Measurements from ENCODE around the gene TANGO2. TPM values are rescaled to one million over a fixed set of nuclear protein-coding genes. Genes with fewer than 3 reads are reported as not detected.

TANGO2 gene
- total and polyA plus RNA-seq, 9 donors: 11.0 to 17.5 (median 13.3) TPM

DNA sequence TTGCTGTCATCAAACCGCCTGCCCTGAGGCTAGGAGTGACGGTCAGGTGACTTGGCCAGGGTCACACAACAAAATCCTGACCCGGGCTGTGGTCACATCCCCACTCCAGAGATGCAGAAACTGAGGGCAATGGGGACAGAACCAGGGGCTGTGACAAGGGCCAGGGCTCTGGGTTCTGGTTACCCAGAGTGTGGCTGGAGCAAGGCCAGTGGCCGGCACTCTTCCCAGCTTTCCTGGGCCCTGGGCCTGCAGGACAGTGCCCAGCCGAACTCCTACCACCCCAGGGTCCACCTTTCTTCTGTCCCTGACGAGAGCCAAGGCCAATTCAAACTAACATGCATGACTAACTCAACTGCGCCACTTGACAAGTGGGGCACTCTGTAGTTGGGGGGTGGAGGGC, 40.1 kb upstream of the TANGO2 start:
- Histone ChIP-seq H3K36me3 (no peaks in the 10 kb centered on the region), H3K9me3 (no peaks in the 10 kb centered on the region), H3K4me3 (no peak overlapping the region), H3K27ac (no peak overlapping the region), H3K4me1 (ENCODE audit: insufficient read depth) (no peaks in the 10 kb centered on the region), H3K27me3 (no peaks in the 10 kb centered on the region)
- TF ChIP-seq, protein P1, sequence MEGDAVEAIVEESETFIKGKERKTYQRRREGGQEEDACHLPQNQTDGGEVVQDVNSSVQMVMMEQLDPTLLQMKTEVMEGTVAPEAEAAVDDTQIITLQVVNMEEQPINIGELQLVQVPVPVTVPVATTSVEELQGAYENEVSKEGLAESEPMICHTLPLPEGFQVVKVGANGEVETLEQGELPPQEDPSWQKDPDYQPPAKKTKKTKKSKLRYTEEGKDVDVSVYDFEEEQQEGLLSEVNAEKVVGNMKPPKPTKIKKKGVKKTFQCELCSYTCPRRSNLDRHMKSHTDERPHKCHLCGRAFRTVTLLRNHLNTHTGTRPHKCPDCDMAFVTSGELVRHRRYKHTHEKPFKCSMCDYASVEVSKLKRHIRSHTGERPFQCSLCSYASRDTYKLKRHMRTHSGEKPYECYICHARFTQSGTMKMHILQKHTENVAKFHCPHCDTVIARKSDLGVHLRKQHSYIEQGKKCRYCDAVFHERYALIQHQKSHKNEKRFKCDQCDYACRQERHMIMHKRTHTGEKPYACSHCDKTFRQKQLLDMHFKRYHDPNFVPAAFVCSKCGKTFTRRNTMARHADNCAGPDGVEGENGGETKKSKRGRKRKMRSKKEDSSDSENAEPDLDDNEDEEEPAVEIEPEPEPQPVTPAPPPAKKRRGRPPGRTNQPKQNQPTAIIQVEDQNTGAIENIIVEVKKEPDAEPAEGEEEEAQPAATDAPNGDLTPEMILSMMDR (IDR thresholded peaks at IDR 0.05): no peak
- TF ChIP-seq EP300 (IDR thresholded peaks at IDR 0.05) (no peak), POLR2A (IDR thresholded peaks at IDR 0.05) (no peak)
- DNase-seq: no peak
- intact Hi-C loops (cut with DNase I): no loop called here
- WGBS, 3 donors: 83 to 96% (median 84%) methylated on average over 7 of the region's 7 CpGs

DNA sequence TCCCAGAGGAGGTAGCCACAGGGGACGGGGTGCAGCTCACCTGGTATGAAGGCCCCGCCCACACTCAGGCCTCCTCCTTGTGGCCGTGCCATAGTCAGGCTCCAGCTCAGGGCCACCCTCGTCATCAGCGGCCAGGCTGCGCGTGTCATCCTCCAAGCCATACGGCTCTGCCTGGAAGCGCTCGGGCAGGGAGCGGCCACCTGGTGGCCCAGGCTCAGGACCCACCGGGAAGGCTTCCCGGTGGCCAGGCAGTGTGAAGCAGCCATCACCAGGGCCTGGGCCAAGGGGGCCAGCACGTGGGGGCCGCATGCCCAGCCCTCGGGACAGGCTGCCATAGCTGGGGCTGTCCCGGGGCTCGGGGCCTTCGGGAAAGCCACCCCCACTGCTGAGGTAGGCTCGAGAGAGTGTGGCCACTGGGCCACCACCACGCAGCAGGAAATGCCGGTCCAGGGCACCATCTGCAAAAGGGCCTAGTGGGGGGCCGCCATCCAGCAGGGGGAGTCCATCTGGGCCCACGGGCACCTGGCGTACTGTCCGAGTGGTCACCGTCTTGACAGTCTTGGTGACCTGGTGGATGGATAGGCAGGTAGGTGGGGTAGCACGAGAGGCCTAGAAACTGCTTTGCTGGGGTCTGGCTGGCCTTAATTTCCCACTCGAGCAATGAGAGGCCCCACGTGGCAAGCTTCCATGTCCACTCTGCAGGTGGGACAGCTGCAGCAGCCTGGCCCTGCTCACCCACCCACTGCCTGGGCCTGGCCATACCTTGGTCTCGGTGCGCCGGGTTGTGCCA, 39.5 kb upstream of the TANGO2 start:
- H3K9me3 ChIP-seq: no peaks in the 10 kb centered on the region

DNA sequence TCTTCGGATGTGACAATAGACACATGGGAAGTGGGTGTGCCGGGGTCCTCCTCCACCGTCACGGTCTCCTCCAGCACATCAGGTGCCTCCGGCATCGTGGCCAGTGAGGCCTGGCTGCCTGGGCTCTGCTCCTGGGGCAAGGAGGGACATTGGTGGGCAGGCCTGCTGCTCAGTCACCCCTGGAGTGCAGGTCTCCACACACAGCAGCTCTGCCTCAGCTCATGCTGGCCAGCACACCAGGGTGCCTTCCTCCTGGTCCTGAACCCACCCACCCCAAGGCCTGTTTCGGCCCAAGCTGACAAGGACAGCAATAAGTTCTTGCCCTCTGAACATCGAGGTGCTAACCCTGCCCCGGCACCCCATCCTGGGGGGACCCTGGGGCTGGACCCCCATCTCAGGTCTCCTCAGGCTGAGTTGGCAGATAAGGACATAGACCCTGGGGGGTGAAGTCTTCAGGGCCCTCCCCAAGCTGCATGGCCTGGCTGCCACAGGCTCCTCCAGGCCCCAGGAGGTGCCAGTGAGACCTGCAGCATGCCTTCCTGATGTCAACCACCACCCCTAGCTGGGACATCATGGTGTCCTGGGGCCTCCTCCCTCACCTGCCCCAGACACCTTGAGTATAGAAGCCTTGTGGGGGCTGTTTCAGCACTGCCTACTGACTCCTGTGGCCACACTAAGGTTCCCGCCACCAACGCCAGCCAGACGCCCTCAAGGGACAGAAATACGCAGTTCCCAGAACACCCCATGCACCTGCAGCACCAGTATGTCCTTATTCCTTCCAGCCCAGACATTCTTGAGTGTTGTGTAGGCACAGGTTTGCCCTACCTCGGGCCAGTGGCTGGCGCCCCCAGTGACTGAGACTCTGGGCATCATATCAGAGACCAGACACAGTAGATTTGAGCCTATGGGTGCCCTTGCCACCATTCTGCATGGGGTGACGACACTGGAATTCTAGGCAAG, 38.7 kb upstream of the TANGO2 start:
- WGBS, 3 donors: 93 to 96% (median 95%) methylated on average over 16 of the region's 16 CpGs
- no peaks in the 10 kb centered on the region for H3K9me3 ChIP-seq
- no peak overlapping the region for H3K27ac ChIP-seq
- H3K36me3 ChIP-seq: no peaks in the 10 kb centered on the region
- no peaks in the 10 kb centered on the region for H3K4me1 ChIP-seq (ENCODE audit: insufficient read depth)
- intact Hi-C loops (cut with DNase I): no loop called here
- no peaks in the 10 kb centered on the region for H3K27me3 ChIP-seq
- DNase-seq: peak in 2 of 5 donors; percentile 9 to 25
- no peak overlapping the region for H3K4me3 ChIP-seq
- TF ChIP-seq POLR2A (IDR thresholded peaks at IDR 0.05) (no peak), EP300 (IDR thresholded peaks at IDR 0.05) (no peak)
- TF ChIP-seq, protein P1 (IDR thresholded peaks at IDR 0.05): no peak

More for the DNA sequence above, 39.5 kb upstream of the TANGO2 start:
- intact Hi-C loops (cut with DNase I): no loop called here
- 90 to 93% (median 90%) methylated on average over 24 to 33 of the region's 33 CpGs for WGBS, 3 donors
- no peak for TF ChIP-seq POLR2A (IDR thresholded peaks at IDR 0.05)
- TF ChIP-seq, protein P1 (IDR thresholded peaks at IDR 0.05): no peak
- TF ChIP-seq EP300 (IDR thresholded peaks at IDR 0.05): no peak
- Histone ChIP-seq H3K27ac (no peak overlapping the region), H3K4me3 (no peak overlapping the region), H3K27me3 (no peaks in the 10 kb centered on the region), H3K36me3 (no peaks in the 10 kb centered on the region), H3K4me1 (ENCODE audit: insufficient read depth) (no peaks in the 10 kb centered on the region)
- DNase-seq: peak in 1 of 5 donors; percentile 15

DNA sequence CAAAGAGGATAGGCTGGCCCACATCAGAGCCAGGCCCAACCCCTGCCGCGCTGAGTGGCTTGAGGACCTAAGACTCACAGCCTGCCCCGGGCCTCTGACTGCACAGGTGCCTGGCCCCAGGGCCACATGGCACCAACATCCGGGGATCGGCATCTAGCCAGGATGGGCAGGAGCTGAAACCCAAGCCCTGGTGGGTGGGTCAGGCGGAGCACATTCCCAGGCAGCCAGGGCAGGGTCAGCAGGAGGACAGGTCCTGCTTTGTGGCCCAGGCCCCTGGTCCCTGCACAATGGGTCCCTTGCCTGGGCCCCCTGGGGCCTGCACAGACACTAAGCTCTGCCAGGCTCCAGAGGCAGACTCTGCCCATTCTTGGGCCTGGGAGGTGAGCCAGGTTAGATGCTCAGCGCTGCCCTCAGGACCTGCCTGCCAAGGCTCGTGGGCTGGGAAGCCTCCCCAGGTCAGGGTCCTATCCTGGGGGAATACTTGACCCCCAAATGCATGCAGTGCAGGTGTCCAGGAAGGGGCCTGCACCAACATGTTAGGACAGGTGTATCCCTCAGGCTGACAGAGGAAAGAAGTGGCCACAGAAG, 37.8 kb upstream of the TANGO2 start:
- Histone ChIP-seq H3K4me1 (ENCODE audit: insufficient read depth) (no peaks in the 10 kb centered on the region), H3K36me3 (no peaks in the 10 kb centered on the region), H3K27ac (no peak overlapping the region), H3K4me3 (no peak overlapping the region), H3K27me3 (no peaks in the 10 kb centered on the region), H3K9me3 (no peaks in the 10 kb centered on the region)
- intact Hi-C loops (cut with DNase I): no loop called here
- 92% methylated on average over 8 of the region's 8 CpGs for WGBS, 3 donors
- DNase-seq: peak in 2 of 5 donors; percentile 22 to 32
- TF ChIP-seq, protein P1 (IDR thresholded peaks at IDR 0.05): no peak
- no peak for TF ChIP-seq POLR2A (IDR thresholded peaks at IDR 0.05)
- TF ChIP-seq EP300 (IDR thresholded peaks at IDR 0.05): no peak
